A673 (cell line): Measurements from ENCODE around the gene PRLR.

ENCODE experiments used
- CTCF ChIP-seq: fragments of 300-800, 200-600 bp; sonication (generic); conservative IDR thresholded peaks from 2 replicates; pipeline ENCODE4 v1.5.1; 2017; ENCODE audit warnings: low read depth, mild to moderate bottlenecking, antibody characterized with exemption, low read length, moderate library complexity, mixed read lengths
- EZH2 ChIP-seq: fragments of 200-600 bp; sonication (generic); IDR thresholded peaks from 2 replicates; pipeline ENCODE4 v1.6.1; 2017; ENCODE audit warnings: borderline replicate concordance, low read depth, mild to moderate bottlenecking, mixed read lengths, antibody characterized with exemption, low read length; ENCODE audit not compliant: poor library complexity, severe bottlenecking

GRCh38 chr5:35129921-35130485 is 100.3 kb downstream of the PRLR start:
- TF ChIP-seq EZH2 (no peak), CTCF (no peak)
